NCI-H2171 treated with DMSO at 0.1 percent for 48 hours (cell line): ENCODE measurements around the gene GBF1.
"Not testable (repeated sequence)": the region's sequence is repeated elsewhere in the genome, so short reads cannot be mapped to it uniquely, and the experiment has no call there.

Source experiments
- DNase-seq: peaks from one replicate; lab custom pipeline; 2025; lab: John Stamatoyannopoulos, UW

The GBF1 gene

DNA sequence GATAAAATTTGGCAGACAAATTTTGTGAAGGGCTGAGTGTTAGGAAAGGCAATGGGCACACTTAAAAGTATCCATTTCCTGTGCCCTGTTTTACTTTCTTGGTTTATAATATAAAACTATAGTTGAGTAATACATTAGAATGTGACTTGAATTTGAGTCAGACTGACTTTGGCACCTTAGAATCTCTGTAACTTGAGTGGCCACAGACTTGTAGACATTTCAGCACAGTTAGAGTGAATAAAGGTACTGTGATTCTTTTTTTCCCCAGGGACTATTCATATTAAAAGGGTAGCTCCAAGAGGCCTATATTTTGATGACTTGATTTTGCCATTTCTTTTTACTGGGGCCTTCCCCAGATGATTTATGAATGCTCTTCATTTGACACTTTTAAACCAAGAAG, 22.4 kb downstream of the GBF1 start:
- DNase-seq: no peak

GRCh38 chr10:102268375-102268888, 23.1 kb downstream of the GBF1 start:
- DNase-seq: no peak

DNA sequence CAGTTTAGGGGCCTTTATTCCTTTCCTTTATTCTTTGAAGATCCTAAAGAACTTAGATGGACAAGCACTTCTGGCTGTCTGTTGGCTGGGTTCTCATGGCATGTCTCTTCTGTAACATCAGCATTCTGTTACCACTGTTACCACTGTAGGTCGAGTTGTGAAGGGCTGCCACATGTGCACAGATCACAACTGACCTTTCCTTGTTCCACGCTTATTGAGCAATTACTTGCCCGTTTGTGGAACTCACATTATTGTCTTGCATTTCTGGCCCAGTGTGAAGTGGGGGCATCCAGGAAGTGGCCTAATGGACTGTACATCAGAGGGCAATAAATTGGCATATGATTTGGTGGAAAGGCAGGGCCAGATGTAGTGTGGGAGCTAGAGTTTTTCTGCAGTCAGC, 23.7 kb downstream of the GBF1 start:
- no peak for DNase-seq

DNA sequence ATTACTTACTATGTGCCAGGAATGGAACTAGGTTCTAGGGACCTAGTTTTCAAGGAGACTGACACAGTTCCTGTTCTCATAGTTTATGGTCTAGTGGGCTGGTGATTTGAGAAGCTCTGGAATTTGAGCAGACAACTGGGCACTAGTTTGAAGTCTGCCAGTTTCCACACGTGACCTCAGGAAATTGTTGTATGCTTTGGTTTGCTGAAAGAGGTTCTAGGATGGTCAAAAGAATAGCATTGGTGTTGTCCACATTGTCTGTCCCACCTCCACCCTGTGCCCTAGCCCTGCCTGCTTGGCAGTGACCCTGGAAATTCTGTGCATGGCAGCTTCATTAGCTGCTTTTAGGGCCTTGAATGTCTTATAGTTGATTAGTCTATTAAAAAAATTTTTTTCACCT, 28.7 kb downstream of the GBF1 start:
- no peak for DNase-seq

GRCh38 chr10:102275343-102275742, 30.0 kb downstream of the GBF1 start:
- no peak for DNase-seq

GRCh38 chr10:102279104-102279503, 33.8 kb downstream of the GBF1 start:
- no peak for DNase-seq

DNA sequence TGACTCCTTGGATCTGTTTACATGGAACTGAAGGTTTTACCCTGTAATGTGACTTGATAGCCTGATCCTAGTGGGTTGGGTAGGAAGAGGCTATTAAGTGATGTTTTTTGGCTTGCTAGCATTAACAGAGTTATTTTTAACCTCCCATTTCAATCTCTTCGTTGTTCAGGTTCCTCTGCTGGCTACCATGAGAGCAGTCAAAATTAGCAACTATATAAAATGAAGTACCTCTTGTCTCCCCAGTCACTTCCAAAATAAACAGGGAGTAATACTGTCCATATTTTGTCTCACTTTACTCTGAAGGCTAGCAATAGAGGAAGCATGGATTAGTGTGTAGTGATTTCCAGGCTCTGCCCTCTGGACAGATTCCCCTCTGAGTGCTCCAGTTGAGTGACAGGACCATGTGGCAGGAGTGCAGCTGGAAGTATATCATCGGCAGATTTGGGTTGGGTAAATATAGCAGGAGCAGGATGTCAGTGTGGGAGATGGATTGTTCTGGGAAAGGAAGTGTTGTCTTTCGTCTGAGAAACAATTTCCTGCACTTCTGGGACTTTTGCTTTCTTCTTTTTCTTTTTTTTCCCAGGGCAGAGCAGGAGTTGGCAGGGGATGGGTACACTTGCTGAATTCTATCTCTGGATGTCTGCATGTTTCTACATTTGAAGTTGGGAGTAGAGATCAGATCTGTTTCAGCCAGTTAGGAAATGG, 35.2 kb downstream of the GBF1 start:
- peak; percentile 66 for DNase-seq

- peak; percentile 57 for DNase-seq
These were observed 35.8 kb downstream of the GBF1 start for GRCh38 chr10:102281102-102281487.

GRCh38 chr10:102283488-102283887, 38.2 kb downstream of the GBF1 start:
- no peak for DNase-seq

GRCh38 chr10:102283890-102284289, 38.6 kb downstream of the GBF1 start:
- DNase-seq: no peak

DNA sequence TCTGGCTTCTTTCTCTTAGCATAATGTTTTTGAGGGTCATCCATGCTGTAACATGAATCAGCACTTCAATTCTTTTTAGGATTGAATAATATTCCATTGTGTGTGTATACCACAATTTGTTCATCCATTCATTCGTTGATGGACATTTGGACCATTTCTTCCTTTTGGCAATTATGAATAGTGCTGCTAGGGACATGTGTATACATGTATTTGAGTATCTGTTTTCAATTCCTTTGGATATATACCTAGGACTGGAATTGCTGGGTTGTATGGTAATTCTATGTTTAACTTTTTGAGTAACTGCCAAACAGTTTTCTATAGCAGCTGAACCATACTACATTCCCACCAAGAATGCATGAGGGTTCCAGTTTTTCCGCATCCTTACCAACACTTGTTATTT, 39.2 kb downstream of the GBF1 start:
- no peak for DNase-seq

- no peak for DNase-seq
These were observed 39.8 kb downstream of the GBF1 start for GRCh38 chr10:102285133-102285532.

DNA sequence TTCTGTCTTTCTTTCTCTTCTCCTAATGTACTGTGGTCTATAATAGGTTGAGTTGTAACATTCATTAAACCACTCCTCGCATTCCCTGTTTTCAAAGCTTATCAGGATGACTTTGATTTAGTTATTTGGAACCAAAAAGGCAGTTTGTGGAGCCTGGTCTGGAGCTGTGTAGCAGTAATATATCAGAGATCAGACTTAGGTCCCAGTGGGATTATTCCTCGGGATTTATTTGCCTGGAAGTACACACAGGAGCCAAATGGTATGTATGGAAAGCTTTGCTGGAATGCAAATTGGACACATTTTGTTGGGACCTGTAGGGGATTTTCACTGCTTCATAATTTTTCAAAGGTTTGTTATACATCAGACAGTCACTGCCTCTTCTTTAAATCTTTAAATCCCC, 40.9 kb downstream of the GBF1 start:
- DNase-seq: no peak

DNA sequence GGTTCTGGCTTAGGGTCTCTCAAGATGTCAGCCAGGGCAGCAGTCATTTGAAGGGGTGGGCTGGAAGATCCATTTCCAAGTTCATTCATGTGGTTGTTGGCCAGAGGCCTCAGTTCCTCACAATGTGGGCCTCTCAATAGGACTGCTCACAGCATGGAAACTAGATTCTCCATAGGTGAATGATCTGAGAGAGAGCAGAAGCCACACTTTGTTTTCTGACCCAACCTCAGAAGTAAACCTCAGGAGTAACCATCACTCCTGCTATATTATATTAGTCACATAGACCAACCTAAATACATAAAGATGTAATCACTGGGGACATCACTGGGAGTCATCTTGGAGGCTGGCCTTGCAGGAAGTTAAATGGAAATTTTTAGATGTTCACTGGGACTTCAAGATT, 42.2 kb downstream of the GBF1 start:
- no peak for DNase-seq

DNA sequence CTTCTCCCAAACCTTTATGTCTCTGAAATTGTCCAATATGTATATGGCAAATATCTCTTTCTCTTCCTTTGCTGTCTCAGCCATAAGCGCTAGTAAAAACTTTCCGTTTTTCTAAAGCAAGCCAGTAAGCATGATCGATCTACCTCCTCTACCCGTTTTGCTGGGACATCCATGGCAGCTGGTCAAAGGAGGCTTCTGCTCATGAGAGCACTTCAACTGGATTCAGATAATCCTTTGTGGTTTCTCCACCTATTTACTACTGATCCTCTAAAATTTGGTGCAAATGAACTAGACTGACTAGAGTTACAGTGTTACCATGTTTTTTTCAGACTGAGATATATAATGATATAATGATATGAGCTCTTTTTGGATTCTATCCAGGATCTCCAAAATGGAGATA, 42.7 kb downstream of the GBF1 start:
- no peak for DNase-seq

- DNase-seq: no peak
These were observed 44.0 kb downstream of the GBF1 start for GRCh38 chr10:102289356-102289755.

GRCh38 chr10:102289840-102290239, 44.5 kb downstream of the GBF1 start:
- DNase-seq: no peak

DNA sequence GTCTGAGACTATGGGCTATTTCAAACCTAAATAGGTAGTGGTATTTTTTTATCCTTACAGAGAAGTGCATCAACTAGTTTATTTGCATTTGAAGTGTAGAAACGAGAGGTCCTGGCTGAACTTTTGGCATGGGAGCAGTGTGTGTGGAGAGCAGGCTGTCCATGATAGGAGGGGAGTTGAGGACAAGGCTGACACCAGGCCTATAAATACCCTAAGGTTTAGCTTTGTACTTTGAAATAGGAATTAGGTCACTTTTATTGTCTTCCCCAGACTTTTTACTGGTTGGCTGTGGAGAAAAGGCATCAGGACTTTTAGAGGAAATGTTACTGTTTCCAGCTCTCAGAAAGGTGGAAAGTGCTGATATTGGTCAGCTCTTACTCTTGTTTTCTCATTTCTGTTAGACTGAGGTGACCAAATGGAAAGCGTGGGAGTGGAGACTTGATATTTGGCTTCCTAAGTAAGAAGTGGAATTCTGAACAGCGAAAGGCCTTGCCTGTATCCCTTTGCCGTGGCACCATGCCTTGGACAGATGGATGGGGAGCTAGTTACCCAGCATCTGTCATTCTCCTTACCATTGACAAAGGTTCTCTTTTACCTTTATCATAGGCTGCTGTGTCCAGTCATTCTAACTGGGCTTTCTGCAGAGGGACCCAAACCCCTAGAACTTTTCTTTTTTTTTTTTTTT, 46.0 kb downstream of the GBF1 start:
- no peak for DNase-seq

DNA sequence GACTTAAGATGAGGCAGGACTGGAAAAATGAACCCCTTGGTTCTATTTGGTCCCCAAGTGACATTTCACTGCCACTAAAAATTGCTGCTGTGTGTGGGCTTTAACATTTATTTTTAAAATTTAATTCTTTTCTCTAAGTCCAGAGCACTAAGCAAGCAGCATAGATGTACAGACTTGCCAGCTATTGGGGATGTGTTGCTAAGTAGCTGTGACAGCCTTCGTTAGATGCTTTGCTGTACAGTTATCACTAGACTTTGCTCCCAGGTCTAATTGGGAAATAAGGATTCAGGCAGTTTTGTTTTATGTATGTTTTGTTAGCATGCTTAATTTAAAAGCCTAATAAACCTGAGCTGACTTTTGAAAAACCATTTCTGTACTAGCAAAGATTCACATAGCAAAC, 51.8 kb downstream of the GBF1 start:
- DNase-seq: no peak

DNA sequence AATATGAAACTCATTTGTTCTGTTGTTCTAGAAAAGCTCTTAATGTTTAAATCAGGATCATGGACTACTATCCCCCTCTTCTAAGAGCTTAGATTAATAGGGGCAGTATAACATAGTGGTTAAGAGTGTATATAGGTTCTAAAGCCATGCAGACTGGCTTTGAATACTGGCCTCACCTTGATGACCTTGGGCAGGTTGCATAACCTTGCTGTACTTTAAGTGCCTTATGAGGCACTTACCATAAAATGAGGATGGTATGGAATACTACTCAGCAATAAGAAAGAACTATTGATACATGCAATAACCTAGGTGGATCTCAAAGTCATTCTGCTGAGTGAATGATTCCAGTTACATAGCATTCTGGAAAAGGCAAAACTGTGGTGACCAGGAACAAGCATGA, 53.6 kb downstream of the GBF1 start:
- DNase-seq: no peak

DNA sequence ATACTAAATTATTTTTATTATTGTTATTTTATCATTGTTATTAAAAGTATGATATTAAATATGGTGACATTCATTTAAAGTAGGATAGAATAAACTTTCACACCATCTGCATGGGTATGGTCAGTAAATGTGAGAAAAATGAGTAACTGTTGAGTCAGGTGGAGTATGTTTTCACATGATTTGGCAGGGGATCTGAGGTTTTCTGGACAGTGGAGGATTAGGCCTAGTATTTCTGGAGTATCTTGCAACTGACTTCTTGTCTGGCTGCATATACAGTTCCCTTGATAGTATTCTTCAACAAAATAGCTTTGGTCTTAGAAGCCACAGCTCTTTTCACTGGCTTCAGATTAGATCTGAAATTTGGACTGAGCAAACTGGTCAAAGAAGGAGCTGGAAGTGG, 54.5 kb downstream of the GBF1 start:
- no peak for DNase-seq

DNA sequence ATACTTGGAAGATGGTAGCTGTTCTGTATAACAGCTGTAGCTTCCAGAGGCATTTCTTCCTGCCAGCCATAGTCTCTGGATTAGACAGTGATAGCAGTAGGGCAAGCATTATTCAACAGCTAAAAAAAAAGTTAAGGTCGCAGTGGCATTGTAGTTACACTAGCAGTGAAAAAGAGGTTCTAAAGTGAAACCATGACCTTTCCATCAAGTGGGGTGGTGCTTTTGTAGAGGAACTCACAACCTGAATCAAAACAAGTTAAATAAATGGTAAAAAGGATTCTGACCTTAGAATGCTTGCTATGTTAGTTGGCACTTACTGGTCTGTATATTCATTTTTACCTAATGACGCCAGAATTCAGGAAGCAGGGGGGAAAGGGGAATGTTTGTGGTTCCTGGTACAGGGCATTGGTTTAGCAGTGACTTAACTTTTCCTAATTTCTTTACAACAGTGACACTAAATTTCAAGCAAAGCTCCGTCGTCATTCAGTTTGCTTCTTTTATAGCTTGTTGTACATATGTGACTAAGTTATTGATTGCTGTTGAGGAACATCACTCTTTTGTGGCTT, 55.0 kb downstream of the GBF1 start:
- DNase-seq: no peak

- DNase-seq: not testable (repeated sequence)
These were observed 55.6 kb downstream of the GBF1 start for GRCh38 chr10:102300912-102301311.
